OCI-LY1 (cell line): ENCODE data around the gene ANKRD10.

Experiments used
- CTCF ChIP-seq: fragments of 200-600 bp; sonication (generic), shearing (Covaris generic); IDR thresholded peaks from 2 replicates; pipeline ENCODE4 v1.5.1; 2017; ENCODE audit warnings: mild to moderate bottlenecking, antibody characterized with exemption, low read length, moderate library complexity, mixed read lengths
- EZH2 ChIP-seq: fragments of 200-600 bp; sonication (generic), shearing (Covaris generic); IDR thresholded peaks from 2 replicates; pipeline ENCODE4 v1.8.0; 2017; ENCODE audit warnings: borderline replicate concordance, mixed run types, mild to moderate bottlenecking, antibody characterized with exemption, low read length, moderate library complexity, mixed read lengths

GRCh38 chr13:110916301-110917142, 1.7 kb upstream of the ANKRD10 start:
- TF ChIP-seq CTCF (no peak), EZH2 (no peak)
